Heart right ventricle (tissue), 16 donors: ENCODE results near the gene CD28. TPM values are rescaled to one million over a fixed set of nuclear protein-coding genes. Genes with fewer than 3 reads are reported as not detected.

Source experiments
- ATAC-seq, 8 donors: fragments of 200-7000 bp; cut with Tn5 transposase; one replicate each; pipeline ENCODE4 v1.9.1; 2020; ENCODE audit warnings: mild to moderate bottlenecking in 8 of 8, moderate library complexity in 8 of 8, moderate number of reproducible peaks in 1 of 8
- DNase-seq, 2 donors: peaks; one replicate each; pipeline ENCODE4 v3.0.0-alpha.2; 2020
- H3K27ac ChIP-seq, 10 donors: fragments of 200-600 bp; sonication (generic) in 2 of 10; one replicate each; pipeline versions ENCODE4 v1.5.0 to v1.8.0; 2020 to 2022; ENCODE audit warnings: mild to moderate bottlenecking in 3 of 10
- H3K27me3 ChIP-seq, 7 donors: fragments of 200-600 bp; one replicate each; pipeline ENCODE4 v1.8.0; 2021 to 2022; ENCODE audit warnings: mild to moderate bottlenecking in 2 of 7
- H3K36me3 ChIP-seq, 9 donors: fragments of 200-600 bp; sonication (generic) in 1 of 9; one replicate each; pipeline versions ENCODE4 v1.5.0 to v1.8.0; 2020 to 2022; ENCODE audit warnings: mild to moderate bottlenecking in 2 of 9
- H3K4me1 ChIP-seq, 9 donors: fragments of 200-600 bp; sonication (generic) in 1 of 9; one replicate each; pipeline versions ENCODE4 v1.5.0 to v1.8.0; 2020 to 2022; ENCODE audit warnings: mild to moderate bottlenecking in 4 of 9
- H3K4me3 ChIP-seq, 10 donors: fragments of 200-600 bp; sonication (generic) in 2 of 10; one replicate each; pipeline versions ENCODE4 v1.5.0 to v1.8.0; 2020 to 2022; ENCODE audit warnings: mild to moderate bottlenecking in 7 of 10, moderate library complexity in 2 of 10
- H3K9me3 ChIP-seq, 11 donors: fragments of 200-600 bp in 10 of 11; sonication (generic) in 2 of 11; one replicate each; pipeline versions ENCODE4 v1.5.0 to v1.8.0; 2013 to 2022; ENCODE audit warnings: mild to moderate bottlenecking in 2 of 11, control low read depth in 1 of 11, moderate library complexity in 1 of 11
- CTCF ChIP-seq, 9 donors: fragments of 200-600 bp; sonication (generic) in 2 of 9; IDR thresholded peaks; one replicate each; pipeline versions ENCODE4 v1.5.0 to v1.8.0; 2021 to 2022; ENCODE audit warnings: antibody characterized with exemption in 9 of 9, mild to moderate bottlenecking in 5 of 9, moderate library complexity in 1 of 9
- WGBS, 2 donors: extraction: QIAGEN DNeasy Blood & Tissue Kit; methylation state at CpG; one replicate each; pipeline ENCODE4 v1.1.7; 2013; ENCODE audit warnings: inconsistent platforms in 1 of 2; 5-methylcytosine and 5-hydroxymethylcytosine counted together
- intact Hi-C, 10 donors: fragments of 100-400 bp; cut with DNase I; formaldehyde crosslinking; loops; one replicate each; pipeline versions ENCODE4 v1.11.1 to v1.14.2; 2022
- polyA plus RNA-seq, 2 donors: library from polyadenylated mRNA; stranded (reverse); fragments of 200-250 nt; gene quantifications; one replicate each; pipeline ENCODE4 v1.2.3, GENCODE V29; 2013
- total RNA-seq, 10 donors: library from RNA; stranded (reverse); fragmentation: NEBNext Ultra II Directional in 3 of 10; extraction: Animal tissue kit (Norgen Biotek cat#: 25700) in 3 of 10; gene quantifications; one replicate each; pipeline versions ENCODE4 v1.2.1 to v1.2.4, GENCODE V29; 2021 to 2023
- donor health status: Arrhythmogenic right ventricular cardiomyopathy.
- donor health status: ischemic (EF 13 %, LVEDD 7.1; RV severe dilation, severe dysfunction).
- donor health status: healthy with polysubstance abuse.
- donor health status: DM: no; HTN: yes; CAD: no.
- donor health status: DM: no; HTN: no; CAD: no.
- donor health status: ischemic (EF 25% LVEDD 6.9; RV normal size, moderate dysfunction).
- donor health status: ischemic (EF 25% LVEDD 5.7; RV mildly dilated, moderate dysfunction).
- donor health status: healthy.
- donor health status: DM: yes; HTN: yes; CAD: no.
- donor health status: Ischemic cardiomyopathy.
- donor health status: ischemic (EF 35%, LVEDD 5.7; RV mildly dilated, moderate dysfunction).
- donor health status: nonischemic (EF 11% LVEDD 7.7; RV severe dilation, severe dysfunction).
- donor health status: DM: yes; HTN: yes; CAD: no.
- donor health status: PGD.
- donor health status: ischemic (EF 29% LVEDD 5.4; RV normal size, mild dysfunction).
- donor health status: nonischemic (EF 23%, LVEDD 6.1; RV moderate dilation, normal function).

Gene CD28
- total and polyA plus RNA-seq, 12 donors = 0.10 to 5.3 (median 0.69) TPM

GRCh38 chr2:203713381-203713780 is 6.9 kb downstream of the CD28 start:
- ATAC-seq (no peak), DNase-seq (no peak)
- no peak for TF ChIP-seq CTCF (IDR thresholded peaks at IDR 0.05)
- WGBS, 2 donors = 69 to 77% methylated on average over 1 of the region's 1 CpG
- intact Hi-C loops = no loop called here
- H3K4me1 ChIP-seq = peaks cover 0 to 13% (median 8%) of the 10 kb centered on the region in 9 donors
- H3K4me3 ChIP-seq = no peak overlapping the region
- no peaks in the 10 kb centered on the region for H3K9me3 ChIP-seq
- peak overlapping the region in 1 of 10 donors; percentile 13 for H3K27ac ChIP-seq
- H3K36me3 ChIP-seq = no peaks in the 10 kb centered on the region
- H3K27me3 ChIP-seq = no peaks in the 10 kb centered on the region

GRCh38 chr2:203714112-203714511 is 7.7 kb downstream of the CD28 start:
- DNase-seq (peak in 1 of 2 donors; percentile 42), ATAC-seq (peak; percentile 50 to 80 (median 65))
- intact Hi-C loops = no loop called here
- no peaks in the 10 kb centered on the region for H3K36me3 ChIP-seq
- TF ChIP-seq CTCF (IDR thresholded peaks at IDR 0.05) = no peak
- H3K9me3 ChIP-seq = no peaks in the 10 kb centered on the region
- H3K27me3 ChIP-seq = no peaks in the 10 kb centered on the region
- WGBS, 2 donors = 59 to 76% methylated on average over 3 of the region's 3 CpGs
- H3K4me3 ChIP-seq = no peak overlapping the region
- peak overlapping the region in 2 of 10 donors; percentile 13 to 28 for H3K27ac ChIP-seq
- peaks cover 0 to 21% (median 8%) of the 10 kb centered on the region in 9 donors for H3K4me1 ChIP-seq

GRCh38 chr2:203715744-203716143 is 9.3 kb downstream of the CD28 start:
- Histone ChIP-seq H3K4me3 (no peak overlapping the region), H3K27me3 (no peaks in the 10 kb centered on the region), H3K4me1 (peaks cover 0 to 21% (median 3%) of the 10 kb centered on the region in 9 donors), H3K27ac (no peak overlapping the region), H3K36me3 (no peaks in the 10 kb centered on the region), H3K9me3 (no peaks in the 10 kb centered on the region)
- WGBS, 2 donors = 98% methylated on average over 2 of the region's 2 CpGs
- DNase-seq (no peak), ATAC-seq (no peak)
- TF ChIP-seq CTCF (IDR thresholded peaks at IDR 0.05) = no peak
- intact Hi-C loops = no loop called here

- DNase-seq (peak in 1 of 2 donors; percentile 18), ATAC-seq (peak in 6 of 8 donors; percentile 41 to 80 (median 61))
- Histone ChIP-seq H3K9me3 (no peaks in the 10 kb centered on the region), H3K27ac (peak overlapping the region in 2 of 10 donors; percentile 36 to 45), H3K4me3 (no peak overlapping the region), H3K36me3 (no peaks in the 10 kb centered on the region), H3K27me3 (no peaks in the 10 kb centered on the region), H3K4me1 (peaks cover 0 to 21% (median 0%) of the 10 kb centered on the region in 9 donors)
- no peak for TF ChIP-seq CTCF (IDR thresholded peaks at IDR 0.05)
- WGBS, 2 donors = 28 to 36% methylated on average over 3 of the region's 3 CpGs
- intact Hi-C loops = no loop called here
These were observed 11.6 kb downstream of the CD28 start for GRCh38 chr2:203718087-203718486.
